Frontal cortex (tissue), 4 donors: ENCODE results near the gene RILPL2. TPM values are rescaled to one million over a fixed set of nuclear protein-coding genes. Genes with fewer than 3 reads are reported as not detected.
"Not testable (repeated sequence)": the region's sequence is repeated elsewhere in the genome, so short reads cannot be mapped to it uniquely, and the experiment has no call there.

Experiments
- DNase-seq, 2 donors: peaks; one replicate each; pipeline ENCODE4 v3.0.0; 2012; ENCODE audit warnings: low spot score in 2 of 2
- FAIRE-seq: peaks from 2 replicates; lab custom pipeline; 2012; peaks lifted over from hg19 to GRCh38; lab: Jason Lieb, UNC
- total RNA-seq: library from RNA; depleted of rRNA; stranded (reverse); fragments of >200 nt; gene quantifications from one replicate; pipeline ENCODE4 v1.2.3, GENCODE V29; 2014
- donor health status: control.
- donor health status: control.
- donor health status: control.

RILPL2 gene
- total RNA-seq, 1 donor from 2014 or later = 0.41 TPM

- not testable (repeated sequence) for FAIRE-seq, DNase-seq
Observed at GRCh38 chr12:123452276-123452550, 15.7 kb upstream of the RILPL2 start.

DNA sequence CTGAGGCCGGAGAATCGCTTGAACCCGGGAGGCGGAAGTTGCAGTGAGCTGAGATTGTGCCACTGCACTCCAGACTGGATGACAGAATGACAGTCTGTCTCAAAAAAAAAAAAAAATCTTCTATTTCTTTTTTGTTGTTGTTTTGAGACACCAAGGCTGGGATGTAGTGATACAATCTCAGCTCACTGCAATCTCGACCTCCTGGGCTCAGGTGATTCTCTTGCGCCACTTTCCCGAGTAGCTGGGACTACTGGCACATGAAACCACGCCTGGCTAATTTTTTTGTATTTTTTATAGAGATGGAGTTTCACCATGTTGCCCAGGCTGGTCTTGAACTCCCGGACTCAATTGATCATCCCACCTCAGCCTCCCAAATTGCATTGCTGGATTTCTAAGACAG is 14.2 kb upstream of the RILPL2 start:
- DNase-seq = no peak

DNA sequence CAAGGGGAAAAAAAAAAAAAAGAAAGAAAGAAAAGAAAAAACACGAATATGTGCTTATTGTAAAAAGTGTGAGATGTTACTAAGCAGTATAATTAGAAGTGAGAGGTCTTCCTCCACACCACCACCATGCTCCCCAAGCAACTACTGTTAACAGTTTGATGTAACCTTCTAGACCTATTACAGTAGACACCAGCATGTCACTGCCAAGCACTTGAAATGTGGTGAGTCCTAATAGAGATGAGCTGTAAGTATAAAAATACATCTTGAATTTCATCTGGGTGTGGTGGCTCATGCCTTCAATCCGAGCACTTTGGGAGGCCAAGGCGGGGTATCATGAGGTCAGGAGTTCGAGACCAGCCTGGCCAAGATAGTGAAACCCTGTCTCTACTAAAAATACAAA is 13.4 kb upstream of the RILPL2 start:
- DNase-seq (no peak), FAIRE-seq (no peak)

More for the DNA sequence above, 14.2 kb upstream of the RILPL2 start:
- no peak for FAIRE-seq

- FAIRE-seq = no peak
- no peak for DNase-seq
Observed at GRCh38 chr12:123449249-123449733, 12.8 kb upstream of the RILPL2 start.

DNA sequence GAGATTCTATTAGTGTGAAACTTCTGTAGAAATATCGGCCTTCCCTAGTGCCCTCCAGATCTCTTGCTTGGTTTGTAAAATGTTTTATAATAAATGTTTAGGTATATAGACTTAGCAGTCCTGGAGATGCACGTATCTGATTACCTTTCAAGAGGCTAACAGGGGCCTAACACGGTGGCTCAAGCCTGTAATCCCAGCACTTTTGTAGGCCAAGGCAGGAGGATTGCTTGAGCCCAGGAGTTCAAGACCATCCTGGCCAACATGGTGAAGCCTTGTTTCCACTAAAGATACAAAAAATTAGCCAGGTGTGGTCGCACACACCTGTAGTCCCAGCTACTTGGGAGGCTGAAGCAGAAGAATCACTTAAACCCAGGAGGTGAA is 9.8 kb upstream of the RILPL2 start:
- FAIRE-seq = no peak

DNA sequence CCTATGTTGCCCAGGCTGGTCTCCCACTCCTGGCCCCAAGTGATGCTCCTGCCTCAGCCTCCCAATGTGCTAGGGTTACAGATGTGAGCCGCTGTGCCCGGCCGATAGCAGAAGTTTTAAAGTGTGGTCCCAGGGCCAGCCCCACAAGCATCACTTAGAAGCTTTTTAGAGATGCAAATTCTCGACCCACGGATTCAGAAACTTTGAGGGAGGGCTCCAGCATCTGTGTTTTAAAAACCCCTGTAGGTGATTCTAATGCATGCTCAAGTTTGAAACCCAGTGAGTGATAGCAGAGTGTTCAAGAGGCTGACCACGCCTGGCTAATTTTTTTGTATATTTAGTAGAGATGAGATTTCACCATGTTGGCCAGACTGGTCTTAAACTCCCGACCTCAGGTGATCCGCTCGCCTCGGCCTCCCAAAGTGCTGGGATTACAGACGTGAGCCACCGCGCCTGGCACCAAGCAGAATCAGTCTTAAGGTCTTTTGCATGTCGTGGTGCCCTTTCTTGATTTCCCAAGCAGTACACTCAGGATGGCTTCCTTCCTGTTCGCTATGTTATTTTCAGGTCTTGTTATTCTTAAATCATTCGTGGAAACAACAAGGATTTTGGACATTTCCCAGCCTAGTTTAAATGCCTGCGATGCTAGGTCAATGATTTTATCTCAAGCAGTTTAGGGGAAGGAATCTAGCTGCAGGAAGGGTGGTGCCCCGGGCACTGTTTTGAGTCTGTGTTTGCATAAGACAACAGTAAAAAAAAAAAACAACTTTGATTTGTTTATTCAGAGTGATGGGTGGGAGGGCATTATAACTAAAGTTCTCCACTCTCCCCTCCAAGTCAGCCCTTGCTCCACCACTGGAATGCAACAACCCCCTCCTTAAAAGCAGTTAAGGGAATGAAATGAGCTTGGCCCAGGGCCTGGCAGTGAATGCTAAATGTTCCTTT is 9.2 kb upstream of the RILPL2 start:
- FAIRE-seq = no peak
- no peak for DNase-seq

More for the DNA sequence above, 9.8 kb upstream of the RILPL2 start:
- DNase-seq = no peak

DNA sequence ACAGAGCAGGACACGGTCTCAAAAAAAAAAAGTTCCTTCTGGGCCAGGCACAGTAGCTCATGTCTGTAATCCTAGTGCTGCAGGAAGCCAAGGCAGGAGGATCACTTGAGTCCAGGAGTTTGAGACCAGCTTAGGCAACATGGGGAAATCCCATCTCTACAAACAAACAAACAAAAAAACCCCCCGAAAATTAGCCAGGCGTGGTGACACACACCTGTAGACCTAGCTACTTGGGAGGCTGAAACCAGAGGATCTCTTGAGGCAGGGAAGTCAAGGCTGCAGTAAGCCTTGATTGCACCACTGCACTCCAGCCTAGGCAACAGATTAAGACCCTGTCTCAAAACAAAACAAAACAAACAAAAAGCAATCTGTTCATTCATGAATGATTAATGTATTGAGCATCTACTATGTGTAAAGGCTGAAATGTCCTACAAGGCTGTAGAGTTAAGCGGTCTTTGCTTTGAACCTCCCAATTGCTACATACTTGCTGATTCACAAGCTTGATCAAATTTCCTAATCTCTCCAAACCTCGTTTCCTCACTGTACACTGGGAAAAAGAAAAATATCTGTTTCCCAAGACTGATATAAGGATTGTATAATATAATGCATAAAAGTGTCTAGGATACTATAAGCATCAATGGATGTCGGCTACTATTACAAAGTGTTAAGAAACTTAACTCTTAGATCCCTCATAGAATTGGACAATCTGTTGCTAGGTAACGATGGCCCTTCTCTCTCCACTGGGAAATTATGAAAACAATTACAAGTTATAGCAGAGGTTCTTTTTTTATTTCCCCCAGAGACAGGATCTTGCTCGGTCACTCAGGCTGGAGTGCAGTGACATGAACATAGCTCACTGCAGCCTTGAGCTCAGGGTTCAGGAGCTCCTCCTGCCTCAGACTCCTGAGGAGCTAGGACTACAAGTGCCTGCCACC is 7.9 kb upstream of the RILPL2 start:
- FAIRE-seq = no peak
- DNase-seq = no peak

DNA sequence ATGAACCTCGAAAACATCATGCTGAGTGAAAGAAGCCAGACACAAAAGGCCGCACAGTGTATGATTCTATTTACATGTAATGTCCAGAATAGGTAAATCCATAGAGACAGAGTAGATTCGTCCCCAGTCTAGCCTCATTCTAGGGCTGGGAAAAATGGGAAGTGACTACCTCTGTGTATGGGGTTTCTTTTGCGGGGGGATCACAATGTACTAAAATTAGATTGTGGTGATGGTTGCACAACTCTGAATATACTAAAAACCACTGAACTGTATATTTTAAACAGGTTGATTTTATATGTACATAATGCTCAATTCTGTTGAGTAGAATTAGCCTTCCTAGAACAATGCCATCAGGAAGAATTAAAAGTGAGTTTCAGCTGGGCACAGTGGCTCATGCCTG is 6.3 kb upstream of the RILPL2 start:
- FAIRE-seq = no peak
- DNase-seq = no peak

GRCh38 chr12:123441523-123442164 is 5.2 kb upstream of the RILPL2 start:
- DNase-seq (no peak), FAIRE-seq (no peak)

DNA sequence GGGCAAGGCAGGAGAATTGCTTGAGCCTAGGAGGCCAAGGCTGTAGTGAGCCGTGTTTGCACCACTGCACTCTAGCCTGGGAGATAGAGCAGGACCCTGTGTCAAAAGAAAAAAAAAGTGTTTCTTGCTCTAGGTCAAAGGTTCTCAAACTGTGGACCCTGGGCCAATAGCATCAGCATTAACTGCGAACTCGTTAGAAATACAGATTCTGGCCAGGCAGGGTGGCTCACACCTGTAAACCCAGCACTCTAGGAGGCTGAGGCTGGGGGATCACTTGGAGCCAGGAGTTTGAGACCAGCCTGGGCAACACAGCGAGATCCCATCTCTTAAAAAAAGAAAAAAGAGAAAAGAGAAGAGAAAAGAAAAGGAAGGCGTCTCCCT is 858 bp downstream of the RILPL2 start:
- DNase-seq (no peak), FAIRE-seq (no peak)

- DNase-seq = no peak
- FAIRE-seq = no peak
Observed at GRCh38 chr12:123433615-123434014, 2.9 kb downstream of the RILPL2 start.

DNA sequence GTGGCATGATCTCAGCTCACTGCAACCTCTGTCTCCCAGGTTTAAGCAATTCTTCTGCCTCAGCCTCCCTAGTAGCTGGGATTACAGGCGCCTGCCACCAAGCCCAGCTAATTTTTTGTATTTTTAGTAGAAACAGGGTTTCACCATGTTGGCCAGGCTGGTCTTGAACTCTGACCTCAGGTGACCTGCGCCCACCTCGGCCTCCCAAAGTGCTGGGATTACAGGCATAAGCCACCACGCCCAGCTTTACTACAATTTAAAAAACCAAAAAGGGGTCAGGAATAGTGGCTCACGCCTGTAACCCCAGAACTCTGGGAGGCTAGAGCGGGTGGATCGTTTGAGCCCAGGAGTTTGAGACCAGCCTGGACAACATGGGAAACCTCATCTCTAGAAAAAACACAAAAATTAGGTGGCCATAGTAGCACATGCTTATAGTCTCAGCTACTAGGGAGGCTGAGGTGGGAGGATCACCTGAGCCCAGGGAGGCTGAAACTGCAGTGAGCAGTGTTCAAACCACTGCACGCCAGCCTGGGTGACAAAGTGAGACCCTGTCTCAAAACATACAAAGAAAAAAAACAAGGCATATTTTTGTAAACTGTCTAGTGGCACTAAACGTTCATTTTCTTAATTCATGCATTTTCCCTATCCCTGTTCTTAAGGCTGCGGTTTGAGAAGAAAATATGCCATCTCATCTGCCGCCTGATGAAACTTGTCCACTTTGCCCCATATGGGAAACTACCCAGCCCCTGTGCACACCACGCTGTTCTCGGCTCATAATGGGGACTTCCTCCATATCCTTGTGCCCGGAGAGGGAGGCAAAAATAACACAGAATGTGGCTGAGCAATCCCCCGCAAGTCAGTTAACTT is 4.3 kb downstream of the RILPL2 start:
- DNase-seq, FAIRE-seq: not testable (repeated sequence)

- FAIRE-seq, DNase-seq: not testable (repeated sequence)
Observed at GRCh38 chr12:123429101-123429500, 7.4 kb downstream of the RILPL2 start.

GRCh38 chr12:123428591-123428990 is 7.9 kb downstream of the RILPL2 start:
- no peak for FAIRE-seq
- no peak for DNase-seq

DNA sequence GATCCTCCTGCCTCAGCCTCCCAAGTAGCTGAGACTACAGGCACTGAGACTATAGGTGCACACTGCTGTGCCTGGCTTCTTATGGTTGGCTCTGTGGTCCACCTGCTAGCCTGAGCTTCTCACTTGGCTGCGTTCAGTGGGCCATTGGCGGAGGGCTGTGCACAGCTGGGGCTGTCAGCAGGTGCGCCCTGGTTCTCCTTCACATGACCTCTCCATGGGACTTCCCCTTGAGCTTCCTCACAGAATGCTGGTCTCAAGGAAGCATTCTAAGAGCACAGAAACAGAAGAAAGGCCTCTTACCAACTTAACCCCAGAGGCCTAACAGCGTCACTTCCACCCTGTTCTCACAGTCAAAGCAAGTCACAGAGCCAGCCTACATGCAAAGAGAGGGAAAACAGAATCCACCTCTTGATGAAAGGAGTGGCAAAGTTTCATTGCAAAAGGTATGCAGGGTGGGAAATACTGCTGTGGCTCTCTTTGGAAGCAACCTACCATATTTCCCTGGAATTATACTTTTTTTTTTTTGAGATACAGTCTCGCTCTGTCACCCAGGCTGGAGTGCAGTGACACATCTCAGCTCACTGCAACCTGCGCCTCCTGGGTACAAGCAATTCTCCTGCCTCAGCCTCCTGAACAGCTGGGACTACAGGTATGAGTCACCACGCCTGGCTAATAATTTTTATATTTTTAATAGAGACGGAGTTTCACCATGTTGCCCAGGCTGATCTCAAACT is 9.3 kb downstream of the RILPL2 start:
- no peak for DNase-seq
- FAIRE-seq = no peak

- no peak for FAIRE-seq
- no peak for DNase-seq
Observed at GRCh38 chr12:123421314-123421713, 15.2 kb downstream of the RILPL2 start.

DNA sequence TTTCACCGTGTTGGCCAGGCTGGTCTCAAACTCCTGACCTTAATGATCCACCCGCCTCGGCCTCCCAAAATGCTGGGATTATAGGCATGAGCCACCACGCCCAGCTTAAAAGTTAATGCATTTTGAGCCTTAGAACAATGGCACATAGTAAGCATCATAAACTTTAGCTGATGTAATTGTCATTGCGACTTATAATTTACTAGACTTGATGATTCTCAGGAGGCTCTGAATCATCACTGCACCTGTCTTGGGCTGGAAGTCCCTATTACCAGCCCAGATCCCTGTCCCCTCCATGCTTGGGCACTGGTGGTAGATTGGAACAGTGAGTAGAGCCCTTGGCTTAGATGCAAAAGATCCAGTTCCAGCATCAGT is 26.5 kb downstream of the RILPL2 start:
- FAIRE-seq = no peak

GRCh38 chr12:123409284-123410040 is 27.0 kb downstream of the RILPL2 start:
- not testable (repeated sequence) for FAIRE-seq

More for the DNA sequence above, 26.5 kb downstream of the RILPL2 start:
- DNase-seq = no peak

More at GRCh38 chr12:123409284-123410040, 27.0 kb downstream of the RILPL2 start:
- DNase-seq = not testable (repeated sequence)
